Measurements from ENCODE around the gene RXRA.

The RXRA gene

GRCh38 chr9:134340475-134341160, 14.4 kb downstream of the RXRA start:
- DNase-seq, result no peak

- DNase-seq, result no peak
These were observed 15.1 kb downstream of the RXRA start for GRCh38 chr9:134341306-134341705.

GRCh38 chr9:134341929-134342745, 15.9 kb downstream of the RXRA start:
- DNase-seq, result no peak

GRCh38 chr9:134342746-134343115, 16.5 kb downstream of the RXRA start:
- no peak for DNase-seq

GRCh38 chr9:134343637-134344036, 17.4 kb downstream of the RXRA start:
- DNase-seq, result no peak

- no peak for DNase-seq
These were observed 18.0 kb downstream of the RXRA start for GRCh38 chr9:134344068-134344799.

- DNase-seq, result no peak
These were observed 18.6 kb downstream of the RXRA start for GRCh38 chr9:134344800-134345310.

GRCh38 chr9:134345737-134346136, 19.5 kb downstream of the RXRA start:
- DNase-seq, result no peak

GRCh38 chr9:134346151-134346550, 19.9 kb downstream of the RXRA start:
- peak; percentile 25 for DNase-seq

- peak; percentile 69 for DNase-seq
These were observed 20.8 kb downstream of the RXRA start for GRCh38 chr9:134346840-134347583.

GRCh38 chr9:134347996-134348395, 21.7 kb downstream of the RXRA start:
- DNase-seq, result no peak

GRCh38 chr9:134348404-134349155, 22.3 kb downstream of the RXRA start:
- DNase-seq, result no peak

- peak; percentile 43 for DNase-seq
These were observed 23.7 kb downstream of the RXRA start for GRCh38 chr9:134349936-134350335.

- peak; percentile 51 for DNase-seq
These were observed 24.2 kb downstream of the RXRA start for GRCh38 chr9:134350416-134350994.

- DNase-seq, result no peak
These were observed 25.4 kb downstream of the RXRA start for GRCh38 chr9:134351606-134352176.

GRCh38 chr9:134352247-134352933, 26.1 kb downstream of the RXRA start:
- no peak for DNase-seq

GRCh38 chr9:134353539-134353938, 27.3 kb downstream of the RXRA start:
- DNase-seq, result no peak

- DNase-seq, result no peak
These were observed 28.9 kb downstream of the RXRA start for GRCh38 chr9:134355158-134355557.

GRCh38 chr9:134355561-134356279, 29.5 kb downstream of the RXRA start:
- no peak for DNase-seq
